Neural cell (in vitro differentiated cells): ENCODE measurements around the gene EYS.

Experiments
- EP300 ChIP-seq: fragments of 450-650 bp; conservative IDR thresholded peaks from 2 replicates; pipeline ENCODE4 v1.6.1; 2014; ENCODE audit warnings: antibody characterized with exemption, mild to moderate bottlenecking, moderate library complexity; ENCODE audit not compliant: poor library complexity, severe bottlenecking
- MXI1 ChIP-seq: fragments of 450-650 bp; conservative IDR thresholded peaks from 2 replicates; pipeline ENCODE4 v1.6.1; 2014; ENCODE audit warnings: antibody characterized with exemption, mild to moderate bottlenecking; ENCODE audit not compliant: poor library complexity, severe bottlenecking
- POLR2AphosphoS5 ChIP-seq: IDR thresholded peaks from 2 replicates; pipeline ENCODE4 v1.6.1; 2012
- TF ChIP-seq, protein P1 (sequence below): fragments of 450-650 bp; IDR thresholded peaks from 2 replicates; pipeline ENCODE4 v1.5.1; 2014; ENCODE audit warnings: antibody characterized with exemption, mild to moderate bottlenecking, moderate library complexity; ENCODE audit not compliant: poor library complexity, severe bottlenecking

GRCh38 chr6:65671922-65672321 lies 35.1 kb downstream of the EYS start:
- no peak for TF ChIP-seq EP300
- TF ChIP-seq MXI1 = no peak
- TF ChIP-seq POLR2AphosphoS5 = no peak
- TF ChIP-seq, protein P1, sequence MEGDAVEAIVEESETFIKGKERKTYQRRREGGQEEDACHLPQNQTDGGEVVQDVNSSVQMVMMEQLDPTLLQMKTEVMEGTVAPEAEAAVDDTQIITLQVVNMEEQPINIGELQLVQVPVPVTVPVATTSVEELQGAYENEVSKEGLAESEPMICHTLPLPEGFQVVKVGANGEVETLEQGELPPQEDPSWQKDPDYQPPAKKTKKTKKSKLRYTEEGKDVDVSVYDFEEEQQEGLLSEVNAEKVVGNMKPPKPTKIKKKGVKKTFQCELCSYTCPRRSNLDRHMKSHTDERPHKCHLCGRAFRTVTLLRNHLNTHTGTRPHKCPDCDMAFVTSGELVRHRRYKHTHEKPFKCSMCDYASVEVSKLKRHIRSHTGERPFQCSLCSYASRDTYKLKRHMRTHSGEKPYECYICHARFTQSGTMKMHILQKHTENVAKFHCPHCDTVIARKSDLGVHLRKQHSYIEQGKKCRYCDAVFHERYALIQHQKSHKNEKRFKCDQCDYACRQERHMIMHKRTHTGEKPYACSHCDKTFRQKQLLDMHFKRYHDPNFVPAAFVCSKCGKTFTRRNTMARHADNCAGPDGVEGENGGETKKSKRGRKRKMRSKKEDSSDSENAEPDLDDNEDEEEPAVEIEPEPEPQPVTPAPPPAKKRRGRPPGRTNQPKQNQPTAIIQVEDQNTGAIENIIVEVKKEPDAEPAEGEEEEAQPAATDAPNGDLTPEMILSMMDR = no peak
